H1 (cell line): ENCODE results near the gene CIC. TPM values are rescaled to one million over a fixed set of nuclear protein-coding genes. Genes with fewer than 3 reads are reported as not detected.

Source experiments
- CTCF ChIA-PET: fragments of 300-600 bp; sonication (Branson Sonifier 250); formaldehyde crosslinking; loops from one replicate; lab custom pipeline; 2021; ENCODE audit not compliant: partially characterized antibody; lab: Charles Lee
- POLR2A ChIA-PET: fragments of 300-600 bp; sonication (Branson Sonifier 250); formaldehyde crosslinking; loops from one replicate; lab custom pipeline; 2021; ENCODE audit warnings: inconsistent platforms; ENCODE audit not compliant: partially characterized antibody; lab: Charles Lee
- DNase-seq, 2 experiments: peaks; one replicate each; pipeline versions ENCODE4 v3.0.0 to v3.0.0-alpha.2; 2010 to 2022; ENCODE audit warnings: low spot score in 2 of 2, low read depth in 1 of 2, mixed read lengths in 1 of 2
- FAIRE-seq: peaks from 2 replicates; lab custom pipeline; 2011; peaks lifted over from hg19 to GRCh38; lab: Jason Lieb, UNC
- H2AFZ ChIP-seq: 2 replicates; pipeline ENCODE4 v1.8.1; 2012; ENCODE audit warnings: low read length, inconsistent platforms
- H2AK5ac ChIP-seq: 2 replicates; pipeline ENCODE4 v1.6.1; 2013; ENCODE audit warnings: low read depth, low read length
- H2BK120ac ChIP-seq: replicated peaks from 2 replicates; pipeline ENCODE3; 2013; ENCODE audit warnings: low read depth, low read length, inconsistent platforms
- H2BK12ac ChIP-seq: 2 replicates; pipeline ENCODE4 v1.6.1; 2013; ENCODE audit warnings: low read depth, low read length
- H2BK15ac ChIP-seq: 2 replicates; pipeline ENCODE4 v1.6.1; 2013; ENCODE audit warnings: low read length
- H2BK20ac ChIP-seq: 2 replicates; pipeline ENCODE4 v1.6.1; 2013; ENCODE audit warnings: low read length
- H2BK5ac ChIP-seq: 2 replicates; pipeline ENCODE4 v1.6.1; 2013; ENCODE audit warnings: low read depth, low read length
- H3K14ac ChIP-seq: 2 replicates; pipeline ENCODE4 v1.6.1; 2013; ENCODE audit warnings: inconsistent platforms; ENCODE audit not compliant: insufficient read length
- H3K18ac ChIP-seq: 2 replicates; pipeline ENCODE4 v1.6.1; 2013; ENCODE audit warnings: low read length; ENCODE audit errors: extremely low read depth
- H3K23ac ChIP-seq: 2 replicates; pipeline ENCODE4 v1.6.1; 2013; ENCODE audit warnings: inconsistent platforms; ENCODE audit not compliant: insufficient read length
- H3K23me2 ChIP-seq: 2 replicates; pipeline ENCODE4 v1.6.1; 2013; ENCODE audit warnings: low read depth, low read length
- H3K27ac ChIP-seq: 2 replicates; pipeline ENCODE4 v1.6.1; 2011; ENCODE audit warnings: low read depth, low read length, inconsistent platforms
- H3K27me3 ChIP-seq, 4 experiments: replicated peaks in 1 of 4; 1 replicate in 1 of 4; 2 replicates in 3 of 4; pipeline versions ENCODE4 v1.6.1 to v1.8.1; 2011 to 2013; ENCODE audit warnings: low read length in 3 of 4, mild to moderate bottlenecking in 3 of 4, inconsistent platforms in 2 of 4, mixed read lengths in 2 of 4, moderate library complexity in 1 of 4; ENCODE audit not compliant: control insufficient read depth in 3 of 4, insufficient read depth in 3 of 4; ENCODE audit errors: extremely low read depth in 1 of 4
- H3K36me3 ChIP-seq, 4 experiments: 2 replicates each; pipeline versions ENCODE4 v1.6.1 to v1.8.1; 2011 to 2013; ENCODE audit warnings: mild to moderate bottlenecking in 4 of 4, low read length in 3 of 4, moderate library complexity in 2 of 4, control low read depth in 1 of 4, inconsistent platforms in 1 of 4; ENCODE audit not compliant: insufficient read depth in 4 of 4, control insufficient read depth in 2 of 4
- H3K4ac ChIP-seq: replicated peaks from 2 replicates; pipeline ENCODE3; 2013; ENCODE audit warnings: low read length, low read depth, mixed read lengths, inconsistent platforms; ENCODE audit not compliant: insufficient read length
- H3K4me1 ChIP-seq, 4 experiments: replicated peaks in 1 of 4; 1 replicate in 1 of 4; 2 replicates in 3 of 4; pipeline versions ENCODE4 v1.6.1 to v1.8.1; 2011 to 2013; ENCODE audit warnings: low read length in 3 of 4, inconsistent platforms in 2 of 4, mixed read lengths in 1 of 4; ENCODE audit not compliant: insufficient read depth in 4 of 4, control insufficient read depth in 3 of 4
- H3K4me2 ChIP-seq, 2 experiments: 2 replicates each; pipeline versions ENCODE4 v1.6.1 to v1.8.1; 2011 to 2013; ENCODE audit warnings: low read depth in 2 of 2, low read length in 2 of 2, control low read depth in 1 of 2, inconsistent platforms in 1 of 2, mild to moderate bottlenecking in 1 of 2; ENCODE audit not compliant: insufficient read depth in 1 of 2
- H3K4me3 ChIP-seq, 4 experiments: fragments of 200-600, 300-600 bp in 1 of 4; sonication (generic), shearing (Covaris generic), sonication (Bioruptor Twin) in 1 of 4; 2 replicates each; pipeline versions ENCODE4 v1.5.1 to v1.8.1; 2011 to 2016; ENCODE audit warnings: low read length in 4 of 4, low read depth in 3 of 4, control low read depth in 2 of 4, inconsistent platforms in 2 of 4, mild to moderate bottlenecking in 2 of 4, mixed read lengths in 1 of 4, moderate library complexity in 1 of 4; ENCODE audit not compliant: insufficient read depth in 2 of 4; ENCODE audit errors: extremely low read depth in 1 of 4
- H3K56ac ChIP-seq: replicated peaks from 2 replicates; pipeline ENCODE3; 2013; ENCODE audit warnings: low read depth, mild to moderate bottlenecking, mixed read lengths, low read length, inconsistent platforms; ENCODE audit not compliant: insufficient read length
- H3K79me1 ChIP-seq: 2 replicates; pipeline ENCODE4 v1.6.1; 2013; ENCODE audit warnings: low read depth, low read length, control low read depth
- H3K79me2 ChIP-seq, 2 experiments: 2 replicates each; pipeline versions ENCODE4 v1.6.1 to v1.8.1; 2012 to 2013; ENCODE audit warnings: low read length in 2 of 2, mild to moderate bottlenecking in 2 of 2, inconsistent platforms in 1 of 2; ENCODE audit not compliant: insufficient read depth in 2 of 2, control insufficient read depth in 1 of 2
- H3K9ac ChIP-seq, 4 experiments: replicated peaks in 1 of 4; 1 replicate in 1 of 4; 2 replicates in 3 of 4; pipeline versions ENCODE4 v1.6.1 to v1.8.1; 2011 to 2013; ENCODE audit warnings: low read depth in 3 of 4, low read length in 3 of 4, control low read depth in 2 of 4, mild to moderate bottlenecking in 2 of 4, moderate library complexity in 2 of 4, inconsistent platforms in 1 of 4; ENCODE audit errors: extremely low read depth in 1 of 4
- H3K9me3 ChIP-seq, 2 experiments: 2 replicates each; pipeline versions ENCODE4 v1.6.1 to v1.8.1; 2012 to 2013; ENCODE audit warnings: mild to moderate bottlenecking in 2 of 2, moderate library complexity in 2 of 2, control low read depth in 1 of 2, inconsistent platforms in 1 of 2, low read depth in 1 of 2, low read length in 1 of 2, mixed read lengths in 1 of 2; ENCODE audit not compliant: insufficient read depth in 2 of 2
- H4K20me1 ChIP-seq, 2 experiments: replicated peaks in 1 of 2; 2 replicates each; pipeline versions ENCODE3 to v1.8.1; 2011 to 2013; ENCODE audit warnings: inconsistent platforms in 2 of 2, low read length in 2 of 2, mild to moderate bottlenecking in 1 of 2; ENCODE audit not compliant: insufficient read depth in 2 of 2, control insufficient read depth in 1 of 2
- H4K5ac ChIP-seq: 2 replicates; pipeline ENCODE4 v1.6.1; 2013; ENCODE audit warnings: low read length, low read depth, mixed read lengths, inconsistent platforms; ENCODE audit not compliant: insufficient read length
- H4K8ac ChIP-seq: 2 replicates; pipeline ENCODE4 v1.8.0; 2013; ENCODE audit warnings: mild to moderate bottlenecking, moderate library complexity, low read length, inconsistent platforms; ENCODE audit not compliant: insufficient read depth; ENCODE audit errors: extremely low read depth
- H4K91ac ChIP-seq: replicated peaks from 2 replicates; pipeline ENCODE3; 2013; ENCODE audit warnings: low read length, mixed read lengths, inconsistent platforms; ENCODE audit not compliant: insufficient read length
- CEBPB ChIP-seq: IDR thresholded peaks from 2 replicates; pipeline ENCODE4 v1.6.1; 2012; ENCODE audit warnings: low read depth, low read length
- CHD2 ChIP-seq: IDR thresholded peaks from 2 replicates; pipeline ENCODE4 v1.6.1; 2012; ENCODE audit warnings: low read length, improper control_type of control experiment
- CREB1 ChIP-seq: IDR thresholded peaks from 2 replicates; pipeline ENCODE4 v1.6.1; 2012; ENCODE audit warnings: inconsistent platforms
- EGR1 ChIP-seq: IDR thresholded peaks from 2 replicates; pipeline ENCODE4 v1.6.1; 2011; ENCODE audit warnings: low read depth, low read length, borderline replicate concordance
- HDAC2 ChIP-seq, 2 experiments: fragments of 300-600 bp in 1 of 2; sonication (generic) in 1 of 2; IDR thresholded peaks; 2 replicates each; pipeline ENCODE4 v1.6.1; 2011 to 2012; ENCODE audit warnings: low read depth in 2 of 2, low read length in 2 of 2, mild to moderate bottlenecking in 2 of 2, moderate library complexity in 2 of 2, borderline replicate concordance in 1 of 2, inconsistent platforms in 1 of 2
- KDM4A ChIP-seq: IDR thresholded peaks from one replicate; pipeline ENCODE4 v1.7.1; 2012; ENCODE audit warnings: low read depth, mild to moderate bottlenecking, moderate library complexity, low read length, inconsistent platforms; ENCODE audit not compliant: severe bottlenecking
- PHF8 ChIP-seq: fragments of 200-600 bp; sonication (generic); conservative IDR thresholded peaks from 2 replicates; pipeline ENCODE4 v1.7.1; 2012; ENCODE audit warnings: low read depth, mild to moderate bottlenecking, inconsistent platforms, low read length, moderate library complexity
- POLR2A ChIP-seq, 2 experiments: IDR thresholded peaks; 1 replicate in 1 of 2; 2 replicates in 1 of 2; pipeline ENCODE4 v1.6.1; 2011; ENCODE audit warnings: low read depth in 2 of 2, low read length in 2 of 2, mild to moderate bottlenecking in 2 of 2; ENCODE audit errors: control extremely low read depth in 1 of 2
- RNF2 ChIP-seq: fragments of 200-900, 300-1000 bp; sonication (generic); IDR thresholded peaks from 2 replicates; pipeline ENCODE4 v1.7.1; 2016; ENCODE audit warnings: borderline replicate concordance, low read depth, mild to moderate bottlenecking, antibody characterized with exemption, low read length; ENCODE audit not compliant: poor library complexity, severe bottlenecking; ENCODE audit errors: missing control alignments
- SP1 ChIP-seq: IDR thresholded peaks from 2 replicates; pipeline ENCODE4 v1.6.1; 2011; ENCODE audit warnings: low read depth, low read length
- SP2 ChIP-seq: IDR thresholded peaks from 2 replicates; pipeline ENCODE4 v1.6.1; 2012; ENCODE audit warnings: mild to moderate bottlenecking, low read length, inconsistent platforms
- SUZ12 ChIP-seq: fragments of 200-600 bp; sonication (generic); IDR thresholded peaks from 2 replicates; pipeline ENCODE4 v1.6.1; 2012; ENCODE audit warnings: mild to moderate bottlenecking, inconsistent platforms, low read length, moderate library complexity, mixed read lengths
- TEAD4 ChIP-seq: IDR thresholded peaks from 2 replicates; pipeline ENCODE4 v1.6.1; 2012; ENCODE audit warnings: low read depth, low read length, inconsistent platforms, mixed read lengths
- WGBS, 2 experiments: shearing (Covaris generic) in 1 of 2; methylation state at CpG; one replicate each; pipeline versions ENCODE4 v1.1.6 to v1.1.7; 2013 to 2015; ENCODE audit warnings: low lambda C conversion rate in 2 of 2, mixed read lengths in 2 of 2, inconsistent platforms in 1 of 2, low coverage in 1 of 2, missing lambda C conversion rate in 1 of 2; ENCODE audit not compliant: insufficient replicate concordance in 2 of 2, insufficient coverage in 1 of 2, insufficient read length in 1 of 2; ENCODE audit errors: extremely low coverage in 1 of 2, missing lambda C conversion rate in 1 of 2; 5-methylcytosine and 5-hydroxymethylcytosine counted together
- polyA plus RNA-seq, 7 experiments: library from polyadenylated mRNA; depleted of rRNA in 3 of 7; stranded (reverse) in 5 of 7; unstranded in 2 of 7; fragments of >200 nt in 5 of 7; fragments of 200-250 nt in 2 of 7; gene quantifications; 1 replicate in 5 of 7; 2 replicates in 1 of 7; 4 replicates in 1 of 7; pipeline versions ENCODE4 v1.2.1 to v1.2.3, GENCODE V29; 2011 to 2013; ENCODE audit warnings: missing spikeins in 2 of 7, mixed read lengths in 2 of 7
- total RNA-seq: library from RNA; stranded (reverse); fragmentation: NEBNext Ultra II Directional; extraction: Animal tissue kit (Norgen Biotek cat#: 25700); gene quantifications from 2 replicates; pipeline ENCODE4 v1.2.1, GENCODE V29; 2021
- TF ChIP-seq, protein P1 (sequence below): IDR thresholded peaks from 2 replicates; pipeline ENCODE4 v1.6.1; 2011; ENCODE audit warnings: low read length, improper control_type of control experiment

The CIC gene
- total and polyA plus RNA-seq, 2 of the 8 experiments (the other 6 are each of a cell fraction or from before 2014, with no cell fraction given), result 13.2 to 43.6 TPM

- Histone ChIP-seq H3K27ac (no peak overlapping the region), H3K4me2 (no peak overlapping the region), H2BK5ac (no peak overlapping the region), H2BK120ac (no peak overlapping the region), H4K20me1 (peaks cover 13 to 33% of the 10 kb centered on the region in 2 experiments), H3K9me3 (no peaks in the 10 kb centered on the region), H2BK12ac (no peak overlapping the region), H3K4ac (no peak overlapping the region), H4K5ac (no peak overlapping the region), H4K91ac (no peak overlapping the region), H3K14ac (no peak overlapping the region), H3K18ac (no peak overlapping the region), H2AFZ (no peak overlapping the region), H2BK20ac (no peak overlapping the region), H3K79me1 (peaks cover 3% of the 10 kb centered on the region), H2AK5ac (no peak overlapping the region), H3K4me1 (no peaks in the 10 kb centered on the region), H3K23ac (no peak overlapping the region), H3K4me3 (no peak overlapping the region), H3K79me2 (no peaks in the 10 kb centered on the region), H4K8ac (no peak overlapping the region), H3K27me3 (no peaks in the 10 kb centered on the region), H3K56ac (no peak overlapping the region), H3K23me2 (no peaks in the 10 kb centered on the region), H3K9ac (no peak overlapping the region), H3K36me3 (peaks cover 8 to 57% (median 34%) of the 10 kb centered on the region in 4 experiments; a peak in 6 of 8 replicates), H2BK15ac (no peak overlapping the region)
- FAIRE-seq (no peak), DNase-seq (no peak)
- CTCF ChIA-PET, result interaction anchor here (1.1 kb wide), 3 partner anchors 13 to 108 kb away, joined by 3 read pairs; no protein-coding TSS in a partner anchor
- POLR2A ChIA-PET, result interaction anchor here (1.4 to 4.5 kb wide), 5 partner anchors 10 to 69 kb away, joined by 4 to 21 read pairs (median 7); partner anchors contain the start of genes PAFAH1B3, PRR19 and ZNF526
- WGBS, 2 experiments, result 87% methylated on average over 7 of the region's 7 CpGs; no CpG with 5 or more reads in 1 of the 2 experiments
- TF ChIP-seq KDM4A (no peak), SP1 (no peak), CREB1 (no peak), POLR2A (IDR thresholded peaks at IDR 0.05; ENCODE audit: control extremely low read depth in 1 of 2, low read depth in 2 of 2, low read length in 2 of 2) (no peak), CHD2 (no peak), CEBPB (no peak), EGR1 (no peak), HDAC2 (IDR thresholded peaks at IDR 0.05; ENCODE audit: borderline replicate concordance in 1 of 2, low read depth in 2 of 2, low read length in 2 of 2) (no peak), TEAD4 (no peak), PHF8 (no peak), RNF2 (no peak), SUZ12 (no peak), SP2 (no peak)
- TF ChIP-seq, protein P1, sequence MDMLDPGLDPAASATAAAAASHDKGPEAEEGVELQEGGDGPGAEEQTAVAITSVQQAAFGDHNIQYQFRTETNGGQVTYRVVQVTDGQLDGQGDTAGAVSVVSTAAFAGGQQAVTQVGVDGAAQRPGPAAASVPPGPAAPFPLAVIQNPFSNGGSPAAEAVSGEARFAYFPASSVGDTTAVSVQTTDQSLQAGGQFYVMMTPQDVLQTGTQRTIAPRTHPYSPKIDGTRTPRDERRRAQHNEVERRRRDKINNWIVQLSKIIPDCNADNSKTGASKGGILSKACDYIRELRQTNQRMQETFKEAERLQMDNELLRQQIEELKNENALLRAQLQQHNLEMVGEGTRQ, result no peak
Observed at GRCh38 chr19:42233106-42233505, 35.9 kb upstream of the CIC start.
